ENCODE data around the gene EPN3.
A peak's percentile ranks its signal among the peaks of the same experiment; 100 is the strongest.

- TF ChIP-seq CTCF (optimal IDR thresholded peaks at IDR 0.05 in 1 of 3, IDR thresholded peaks at IDR 0.05 in 1 of 3, conservative IDR thresholded peaks at IDR 0.05 in 1 of 3; ENCODE audit: extremely low read depth in 1 of 3, insufficient read depth in 2 of 3, low read length in 3 of 3): peak; percentile 37 to 68 (median 51)
- no peak for TF ChIP-seq EZH2 (IDR thresholded peaks at IDR 0.05; ENCODE audit: low read length)
Observed at GRCh38 chr17:50550661-50551432, 18.3 kb downstream of the EPN3 start.

Measured in keratinocyte (primary cell).